D341Med (cell line): Measurements from ENCODE around the gene KRTAP10-6.
"Not testable (repeated sequence)": the region's sequence is repeated elsewhere in the genome, so short reads cannot be mapped to it uniquely, and the experiment has no call there.

Source experiments
- DNase-seq: peaks from one replicate; pipeline ENCODE4 v3.0.0; 2012; ENCODE audit warnings: low spot score

Gene KRTAP10-6

DNA sequence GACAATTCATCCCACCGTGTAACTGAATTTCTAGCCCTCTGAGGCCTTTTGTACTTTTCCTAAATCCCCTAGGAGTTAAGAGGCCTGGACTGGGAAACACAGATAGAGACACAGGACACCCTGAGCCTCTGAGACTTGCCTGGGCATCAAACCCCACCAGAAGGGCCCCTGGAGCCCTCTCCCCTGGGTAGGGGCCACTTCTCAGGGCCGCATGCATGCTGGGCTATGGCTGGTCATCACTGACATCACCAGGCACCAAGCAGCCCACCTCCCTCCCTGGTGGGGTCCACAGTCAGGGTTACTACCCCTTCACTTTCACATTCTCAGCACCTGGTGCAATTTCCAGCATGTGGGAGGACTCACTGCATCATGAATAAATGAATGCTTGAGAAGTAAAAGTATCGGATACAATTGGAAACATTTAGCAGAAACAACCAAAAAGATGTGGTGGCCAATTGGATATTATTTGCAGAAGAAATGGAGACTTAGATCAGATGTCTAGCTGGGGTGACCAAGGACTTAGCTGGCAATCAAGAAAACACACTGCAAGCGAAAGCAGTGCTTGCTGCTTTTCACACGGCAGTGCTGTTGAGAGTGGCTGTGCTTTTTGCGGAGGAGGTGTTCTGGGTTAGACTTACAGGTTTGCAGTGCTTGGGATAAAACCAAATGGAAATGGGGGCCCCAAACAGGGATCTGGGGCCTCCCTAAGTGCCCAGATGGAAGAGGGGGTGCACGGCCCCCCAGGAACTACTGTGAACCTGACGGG lies 7.1 kb upstream of the KRTAP10-6 start:
- DNase-seq, result no peak

DNA sequence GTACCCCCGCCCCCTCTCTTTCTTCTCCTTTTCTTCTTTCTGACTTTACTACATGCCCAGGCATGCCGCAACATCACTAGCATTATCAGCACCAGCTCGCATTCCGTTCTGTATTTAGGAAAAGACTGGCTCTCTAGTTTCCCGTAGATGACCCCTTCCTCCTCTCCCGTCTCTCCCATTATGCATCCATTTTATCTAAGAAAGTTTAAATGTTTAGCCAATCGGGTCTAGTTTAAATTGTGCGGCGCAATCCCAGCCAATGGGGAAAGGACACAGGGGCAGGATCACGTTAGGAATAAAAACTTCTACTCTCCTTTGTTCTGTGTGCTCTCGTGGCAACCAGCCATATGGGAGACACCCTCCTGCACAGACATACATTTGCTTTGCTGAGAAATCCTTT lies 5.8 kb upstream of the KRTAP10-6 start:
- no peak for DNase-seq

DNA sequence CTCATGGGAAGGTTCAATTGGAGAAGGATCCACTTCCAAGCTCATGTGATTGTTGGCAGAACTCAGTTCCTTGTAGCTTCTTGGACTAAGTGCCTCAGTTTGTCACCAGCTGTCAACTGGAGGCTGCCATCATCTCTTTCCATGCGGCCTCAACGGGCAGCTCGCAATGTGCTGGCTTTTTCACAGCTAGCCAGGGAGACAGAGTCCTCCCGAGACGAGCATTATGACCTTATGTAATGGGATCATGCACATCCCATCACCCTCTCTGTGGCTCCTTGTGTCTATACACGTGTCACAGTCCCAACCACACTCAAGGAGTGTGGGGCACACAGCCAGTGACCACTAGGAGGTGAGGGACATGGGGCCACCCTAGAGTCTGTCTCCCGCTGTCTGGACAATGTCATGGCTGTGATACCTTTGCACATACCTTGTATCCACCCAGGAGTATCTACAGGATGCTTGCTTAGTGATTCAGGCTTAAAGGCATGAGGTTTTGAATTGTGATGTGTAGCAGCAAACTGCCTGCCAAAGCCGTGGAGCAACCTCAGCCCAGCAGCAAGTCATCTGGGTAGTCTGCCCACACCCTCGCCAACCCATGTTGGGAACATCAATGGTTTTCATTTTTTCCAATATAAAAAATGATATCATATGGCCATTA lies 3.9 kb upstream of the KRTAP10-6 start:
- DNase-seq, result no peak

DNA sequence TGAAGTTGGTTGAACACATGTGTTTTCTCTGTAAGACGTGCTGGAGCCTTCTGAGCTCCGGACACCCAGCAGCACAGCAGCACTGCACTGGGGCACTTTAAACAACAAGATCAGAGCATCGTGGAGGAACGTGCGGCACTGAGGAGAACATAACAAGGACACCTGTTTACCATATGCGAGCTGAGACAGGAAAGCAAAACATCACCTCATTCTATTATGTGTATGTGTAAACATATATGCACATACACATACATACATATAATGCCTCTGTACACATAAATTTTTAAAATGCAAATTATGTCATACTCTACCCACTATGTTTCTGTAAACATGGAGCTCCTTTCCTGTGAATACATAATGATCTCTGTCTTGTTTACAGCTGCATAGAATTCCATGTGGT lies 3.2 kb upstream of the KRTAP10-6 start:
- no peak for DNase-seq

DNA sequence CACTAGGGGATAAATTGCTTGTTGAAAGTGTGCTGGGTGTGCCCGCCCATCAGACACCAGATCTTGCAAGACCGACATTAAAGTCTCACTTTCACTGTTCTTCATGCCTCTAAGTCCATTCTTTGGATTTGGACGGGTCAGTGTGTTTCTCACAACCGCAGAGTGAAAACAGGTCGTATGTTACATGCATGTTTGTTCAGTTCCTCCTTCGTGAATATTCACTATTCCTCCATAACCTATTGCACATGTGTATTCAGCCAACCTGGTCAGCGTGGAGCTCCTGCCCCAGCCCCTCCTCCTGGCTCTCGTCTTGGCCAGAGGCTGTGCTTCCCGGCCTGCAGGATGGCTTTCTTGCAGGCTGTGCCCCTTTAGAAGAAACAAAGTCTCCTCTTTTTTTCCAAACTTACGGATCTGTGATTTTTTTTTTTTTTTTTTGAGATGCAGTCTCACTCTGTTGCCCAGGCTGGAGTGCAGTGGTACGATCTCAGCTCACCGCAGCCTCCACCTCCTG lies 2.2 kb upstream of the KRTAP10-6 start:
- no peak for DNase-seq

DNA sequence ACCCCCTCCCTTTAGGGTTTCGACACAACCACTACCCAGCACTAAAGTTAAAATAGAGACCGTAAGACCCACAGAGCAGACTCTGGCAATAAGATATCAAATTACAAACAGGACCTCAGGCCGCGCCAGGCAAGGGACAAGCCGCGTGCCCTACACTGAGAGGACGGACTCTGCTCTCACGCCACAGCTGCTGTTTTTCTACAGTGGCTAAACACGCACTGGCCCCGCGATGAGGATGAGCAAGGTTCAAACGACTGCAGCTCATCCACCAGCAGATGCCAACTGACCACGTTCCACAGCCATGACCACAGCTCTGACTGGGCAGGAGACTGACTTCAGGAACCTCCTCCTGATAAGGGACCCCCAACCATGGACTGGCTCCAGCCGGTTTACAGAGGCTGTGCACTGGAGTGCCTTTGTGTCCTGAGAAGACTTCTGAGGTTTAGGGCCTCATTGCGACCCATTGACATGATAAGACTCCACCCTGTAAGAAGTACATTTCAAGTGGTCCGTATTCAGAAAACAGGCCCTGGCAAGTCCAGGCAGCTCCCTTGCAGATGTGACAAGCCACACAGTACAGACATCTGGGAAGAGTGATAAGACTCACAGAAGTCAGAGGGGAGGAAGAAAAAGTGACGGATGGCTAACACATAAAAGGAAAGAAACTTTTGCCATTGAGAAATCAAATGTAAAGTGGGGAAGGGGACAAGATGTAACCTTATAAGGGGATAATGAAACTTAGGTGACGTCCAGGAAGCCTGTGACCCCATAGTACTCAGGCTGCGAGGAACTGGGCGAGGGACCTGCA lies 1.5 kb upstream of the KRTAP10-6 start:
- no peak for DNase-seq

DNA sequence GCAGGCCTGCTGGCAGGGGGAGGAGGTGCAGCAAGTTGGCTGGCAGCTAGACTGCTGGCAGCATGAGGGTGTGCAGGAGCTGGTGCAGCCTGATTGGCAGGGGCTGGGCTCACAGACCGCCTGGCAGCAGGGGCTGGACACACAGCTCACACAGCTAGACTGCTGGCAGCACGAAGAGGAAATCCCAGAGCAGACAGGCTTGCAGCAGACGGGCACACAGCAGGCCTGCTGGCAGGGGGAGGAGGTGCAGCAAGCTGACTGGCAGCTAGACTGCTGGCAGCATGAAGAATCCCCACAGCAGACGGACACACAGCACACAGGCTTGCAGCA lies 539 bp downstream of the KRTAP10-6 start:
- DNase-seq, result not testable (repeated sequence)

DNA sequence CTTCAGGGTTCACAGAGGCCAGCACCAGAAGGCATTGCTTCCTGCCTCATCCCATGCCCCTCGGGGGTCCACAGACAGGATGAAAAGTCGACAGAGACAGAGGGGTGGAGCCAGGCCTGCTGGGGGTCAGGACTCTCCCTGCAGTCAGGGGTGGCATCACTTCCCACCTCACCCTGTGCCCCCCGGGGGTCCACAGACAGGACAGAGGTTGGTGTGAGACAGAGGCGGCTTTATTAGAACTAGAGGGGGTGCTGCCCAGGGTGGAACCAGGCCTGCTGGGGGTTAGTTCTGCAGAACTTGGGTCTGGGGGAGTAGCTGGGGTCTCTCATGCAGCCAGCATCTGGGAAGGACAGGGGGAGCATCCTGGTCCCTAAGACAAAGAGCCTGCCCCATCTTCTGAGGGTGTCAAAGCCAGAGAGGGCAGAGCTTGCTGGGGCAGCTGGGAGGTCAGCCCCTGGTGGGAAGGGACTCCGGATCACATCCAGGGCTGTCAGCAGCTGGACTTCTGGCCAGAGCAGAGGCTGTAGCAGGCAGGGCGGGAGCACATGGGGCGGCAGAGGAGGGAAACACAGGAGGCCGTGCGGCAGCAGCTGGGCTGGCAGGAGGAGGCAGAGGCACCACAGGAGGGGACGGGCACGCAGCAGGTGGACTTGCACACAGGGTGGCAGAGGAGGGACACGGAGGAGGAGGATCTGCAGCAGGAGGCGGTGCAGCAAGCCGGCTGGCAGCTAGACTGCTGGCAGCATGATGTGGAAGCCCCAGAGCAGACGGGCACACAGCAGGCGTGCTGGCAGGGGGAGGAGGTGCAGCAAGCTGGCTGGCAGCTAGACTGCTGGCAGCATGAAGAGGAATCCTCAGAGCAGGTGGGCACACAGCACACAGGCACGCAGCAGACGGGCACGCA lies 1.2 kb downstream of the KRTAP10-6 start:
- DNase-seq, result not testable (repeated sequence)

DNA sequence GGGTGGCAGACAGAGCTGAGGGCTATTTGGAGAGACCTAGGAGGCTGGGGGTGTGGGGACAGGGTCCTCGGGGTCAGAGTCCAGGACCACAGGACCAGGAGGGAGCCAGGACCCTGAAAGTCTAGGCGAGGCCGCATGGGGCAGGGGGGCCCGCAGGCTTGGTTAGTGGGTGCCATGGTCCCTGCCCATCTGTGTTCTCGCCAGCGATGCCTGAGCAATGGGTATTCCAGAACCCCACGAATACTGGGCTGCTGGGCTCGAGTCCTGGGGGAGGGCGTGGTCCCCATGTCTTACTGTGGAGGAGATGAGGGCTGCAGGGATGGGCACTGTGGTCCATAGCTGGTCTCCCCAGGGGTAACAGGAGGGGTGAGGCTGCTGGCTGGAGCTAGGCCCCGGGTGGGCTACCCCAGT lies 2.0 kb downstream of the KRTAP10-6 start:
- DNase-seq, result no peak

DNA sequence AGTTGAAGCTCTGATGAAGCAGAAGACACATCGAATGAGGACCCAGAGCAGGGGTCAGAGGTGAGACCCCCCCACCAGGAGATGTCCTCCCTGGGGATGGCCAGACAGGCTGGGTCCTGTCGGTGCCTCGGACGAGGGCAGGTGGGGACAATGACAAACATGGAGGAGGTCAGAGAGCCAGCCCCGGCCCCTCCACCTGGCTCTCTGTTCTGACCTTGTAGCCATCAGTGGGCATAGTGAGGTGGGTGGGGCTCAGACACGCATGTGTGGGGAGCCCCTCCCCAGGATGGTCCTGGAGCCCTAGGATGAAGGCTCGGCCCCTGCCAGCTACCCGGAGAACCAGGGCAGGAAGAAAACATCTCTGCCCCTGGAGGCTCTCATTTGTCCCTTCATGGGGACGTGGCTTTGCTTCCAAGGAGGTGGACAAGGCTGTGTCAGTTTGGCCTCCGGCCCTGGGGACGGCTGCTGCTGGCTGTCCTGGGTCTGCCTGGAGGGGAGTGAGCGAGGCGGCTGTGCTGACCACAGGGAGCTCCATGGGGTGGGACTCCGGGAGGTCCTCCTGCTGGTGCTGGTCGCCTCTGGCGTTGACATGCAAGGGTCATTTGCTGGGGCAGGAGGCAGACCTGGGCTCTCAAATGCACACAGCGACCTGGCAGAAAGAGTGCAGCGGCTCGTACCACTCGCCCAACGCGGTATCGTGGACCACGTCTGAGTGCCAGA lies 2.6 kb downstream of the KRTAP10-6 start:
- no peak for DNase-seq

DNA sequence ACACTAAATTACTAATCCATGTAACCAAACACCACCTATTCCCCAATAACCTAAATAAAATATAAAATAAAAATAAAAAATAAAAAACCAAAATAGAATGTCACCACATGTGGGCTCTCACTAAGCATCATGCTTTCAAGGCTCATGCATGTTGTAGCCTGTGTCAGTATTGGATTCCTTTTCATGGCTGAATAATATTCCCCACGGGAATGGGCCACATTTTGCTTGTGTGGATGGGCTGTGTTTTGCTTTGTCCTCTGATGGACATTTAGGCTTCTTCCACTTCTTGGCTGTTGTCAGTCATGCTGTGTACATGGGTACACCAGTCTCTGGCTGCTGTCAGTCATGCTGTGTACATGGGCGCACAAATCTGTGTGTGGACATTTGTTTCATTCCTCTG lies 3.2 kb downstream of the KRTAP10-6 start:
- no peak for DNase-seq

DNA sequence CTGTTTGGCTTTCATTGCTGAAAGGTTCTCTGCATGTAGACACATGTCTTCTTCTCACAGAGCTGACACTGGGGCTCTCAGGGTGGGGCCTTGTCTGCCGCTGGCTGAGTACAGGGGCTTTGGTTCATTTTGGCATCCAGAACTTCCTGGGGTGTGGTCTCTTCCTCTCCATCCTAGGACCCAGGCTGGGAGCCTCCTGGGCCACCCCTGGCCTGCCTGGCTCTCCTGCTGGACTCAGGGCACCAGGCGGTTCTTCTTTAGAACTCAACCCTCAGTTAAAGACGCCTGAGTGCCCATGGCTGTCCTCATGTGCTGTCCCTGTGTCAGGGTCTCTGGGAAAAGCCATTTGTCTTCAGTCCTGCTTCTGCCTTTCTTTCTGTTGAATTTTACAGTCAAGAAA lies 6.4 kb downstream of the KRTAP10-6 start:
- no peak for DNase-seq

DNA sequence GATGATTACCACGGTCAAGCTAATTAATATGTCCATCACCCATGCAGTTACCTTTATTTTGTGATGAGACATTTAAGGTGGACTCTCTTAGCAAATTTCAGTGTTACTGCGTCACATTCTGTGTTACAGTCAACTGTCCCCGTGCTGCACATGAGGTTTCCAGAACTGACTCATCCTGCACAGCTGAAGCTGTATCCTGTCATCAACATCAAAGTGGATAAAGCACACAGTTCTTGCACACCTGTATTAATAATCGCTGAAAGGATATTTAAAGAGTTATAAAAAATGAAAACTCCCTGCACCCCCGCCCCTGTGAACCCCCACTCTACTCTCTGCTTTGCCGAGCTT lies 8.5 kb downstream of the KRTAP10-6 start:
- no peak for DNase-seq

DNA sequence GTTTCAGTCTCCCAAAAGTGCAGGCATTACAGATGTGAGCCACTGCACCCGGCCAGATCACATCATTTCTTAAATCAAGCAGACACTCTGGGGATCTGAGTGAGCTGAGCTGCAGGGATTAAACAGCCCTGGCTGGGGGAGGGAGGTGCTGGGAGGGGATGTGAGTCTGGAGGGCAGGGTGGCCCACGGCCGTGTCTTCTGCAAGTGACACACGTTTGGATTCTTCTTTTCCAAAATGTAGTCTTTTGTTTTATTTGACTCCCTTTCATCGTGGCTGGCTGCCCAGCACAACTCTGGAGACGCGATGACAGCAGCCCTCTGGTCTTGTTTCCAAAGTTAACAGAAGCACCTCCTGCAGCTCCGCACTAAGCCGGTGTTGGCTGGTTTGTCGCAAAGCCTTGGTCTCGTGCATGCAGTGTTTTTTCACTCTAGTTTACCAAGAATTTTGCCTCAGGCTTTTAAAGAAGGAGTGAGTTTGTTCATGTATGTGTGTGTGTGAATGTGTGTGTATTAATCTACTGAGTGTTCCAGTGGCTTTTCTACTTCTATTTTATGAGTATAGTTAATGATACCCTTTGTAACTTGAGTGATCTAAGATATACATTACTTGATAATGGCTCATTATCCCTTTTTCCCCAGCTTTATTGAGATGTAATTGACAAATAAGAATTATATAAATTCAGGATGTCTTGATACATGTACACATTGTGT lies 9.1 kb downstream of the KRTAP10-6 start:
- DNase-seq, result no peak

DNA sequence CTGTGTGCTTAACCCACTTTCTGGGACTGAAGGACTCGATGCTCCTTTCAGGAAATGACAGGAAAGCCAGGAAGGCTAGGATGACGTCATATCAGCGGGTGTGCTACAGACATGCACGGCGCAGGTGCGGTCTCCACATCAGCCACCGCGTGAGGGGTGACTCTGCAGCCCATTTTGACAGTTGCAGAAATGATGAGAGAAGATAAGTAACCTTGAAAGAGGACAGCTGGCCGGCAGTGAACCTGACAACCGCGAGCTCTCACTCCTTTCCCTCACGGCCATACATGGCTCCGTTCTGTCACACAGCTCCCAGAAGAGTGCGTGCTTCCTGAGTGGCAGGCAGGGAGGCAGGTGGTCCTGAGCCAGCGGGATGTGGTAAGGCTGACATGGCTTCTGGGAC lies 10.2 kb downstream of the KRTAP10-6 start:
- DNase-seq, result no peak

DNA sequence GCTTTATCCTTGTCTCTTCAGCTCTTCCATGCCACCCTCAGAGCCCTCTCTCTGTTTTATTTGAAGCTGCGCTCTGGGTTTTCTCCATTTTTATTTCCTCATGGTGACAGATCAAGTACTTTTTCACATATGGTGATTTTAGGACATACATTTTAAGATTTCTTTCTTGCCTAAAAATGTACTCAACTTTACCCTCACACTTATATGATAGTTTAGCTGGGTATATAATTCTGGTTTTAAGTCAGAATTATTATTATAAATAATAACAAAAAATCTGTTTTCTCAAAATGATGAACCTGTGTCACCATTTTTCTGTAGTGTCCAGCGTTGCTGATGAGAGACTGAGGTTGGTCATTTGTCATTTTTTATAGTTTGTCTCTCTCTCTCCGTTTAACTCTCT lies 11.1 kb downstream of the KRTAP10-6 start:
- DNase-seq, result no peak

DNA sequence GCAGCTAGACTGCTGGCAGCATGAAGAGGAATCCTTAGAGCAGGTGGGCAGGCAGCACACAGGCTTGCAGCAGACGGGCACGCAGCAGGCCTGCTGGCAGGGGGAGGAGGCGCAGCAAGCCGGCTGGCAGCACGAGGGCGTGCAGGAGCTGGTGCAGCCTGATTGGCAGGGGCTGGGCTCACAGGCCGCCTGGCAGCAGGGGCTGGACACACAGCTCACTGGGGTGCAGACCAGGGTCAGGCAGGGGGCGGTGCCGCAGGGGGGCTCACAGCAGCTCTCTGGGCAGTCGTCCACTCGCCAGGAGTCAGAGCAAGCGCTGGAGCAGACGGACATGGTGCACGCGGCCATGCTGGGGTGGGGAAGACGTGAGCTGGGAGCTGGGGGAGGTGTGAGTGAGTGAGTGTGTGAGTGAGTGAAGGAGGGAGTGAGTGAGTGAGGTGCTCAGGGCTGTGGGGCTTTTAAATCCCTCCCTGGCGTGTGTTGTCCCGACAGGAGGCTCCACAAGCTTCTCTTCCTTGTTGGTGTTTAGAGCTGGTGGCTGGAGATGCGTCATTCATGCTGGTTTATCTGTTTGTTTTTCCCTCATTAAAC lies 12.0 kb downstream of the KRTAP10-6 start, which contains the start of gene KRTAP10-5:
Gene KRTAP10-5 (minus strand): TSS at position 374 of the 591 bp plus-strand sequence. CDS start 26 bp downstream, at position 348.
- DNase-seq, result not testable (repeated sequence)

DNA sequence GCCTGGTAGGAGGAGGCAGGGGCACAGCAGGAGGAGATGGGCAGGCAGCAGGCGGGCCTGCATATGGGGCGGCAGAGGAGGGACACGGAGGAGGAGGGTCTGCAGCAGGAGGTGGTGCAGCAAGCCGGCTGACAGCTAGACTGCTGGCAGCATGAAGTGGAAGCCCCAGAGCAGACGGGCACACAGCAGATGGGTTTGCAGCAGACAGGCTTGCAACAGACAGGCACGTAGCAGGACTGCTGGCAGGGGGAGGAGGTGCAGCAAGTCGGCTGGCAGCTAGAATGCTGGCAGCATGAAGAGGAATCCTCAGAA lies 12.5 kb downstream of the KRTAP10-6 start:
- no peak for DNase-seq

DNA sequence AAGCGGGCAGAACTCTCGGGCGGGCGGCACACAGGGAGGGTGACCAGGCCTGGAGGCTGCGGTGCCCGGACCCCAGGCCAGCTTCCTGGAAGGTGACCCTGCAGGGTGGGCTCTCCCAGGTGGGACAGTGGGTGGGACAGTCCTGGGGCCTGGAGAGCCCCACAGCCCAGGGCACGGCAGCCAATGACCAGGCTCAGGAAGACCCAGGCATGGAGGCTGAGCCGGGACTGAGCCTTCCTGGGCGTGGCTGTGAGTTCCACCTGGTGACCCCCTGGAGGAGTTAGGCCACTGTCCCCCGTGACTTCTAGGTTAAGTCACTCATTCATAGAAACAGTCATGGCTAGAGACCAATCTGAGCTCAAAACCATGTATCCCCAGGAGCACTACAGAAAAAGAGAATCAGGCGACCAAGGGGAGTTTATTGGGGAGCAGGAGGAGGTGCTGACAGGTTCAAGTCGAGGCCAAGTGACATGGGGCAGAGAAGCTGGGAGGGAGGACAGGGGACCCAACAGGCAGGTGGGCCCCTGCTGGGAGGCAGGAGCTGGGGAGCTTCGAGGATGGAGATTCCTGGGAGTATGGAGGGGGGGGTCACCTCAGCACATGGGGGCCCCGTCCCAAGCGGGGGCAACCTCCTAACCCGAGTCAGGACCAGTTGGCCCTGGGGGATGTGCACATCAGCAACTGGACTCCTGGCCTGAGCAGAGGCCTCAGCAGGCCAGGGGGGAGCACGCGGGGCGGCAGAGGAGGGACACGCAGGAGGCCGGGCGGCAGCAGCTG lies 13.1 kb downstream of the KRTAP10-6 start:
- DNase-seq, result no peak
